GM12891 (cell line): ENCODE data around the gene RIN3.

Source experiments
- POLR2A ChIP-seq: IDR thresholded peaks from 2 replicates; pipeline ENCODE4 v1.6.1; 2011; ENCODE audit warnings: low read depth, low read length, control low read depth
- POLR2AphosphoS5 ChIP-seq: IDR thresholded peaks from 2 replicates; pipeline ENCODE4 v1.6.1; 2011; ENCODE audit warnings: low read depth, low read length, control low read depth
- TAF1 ChIP-seq: IDR thresholded peaks from 2 replicates; pipeline ENCODE4 v1.6.1; 2011; ENCODE audit warnings: low read depth, low read length, control low read depth

DNA sequence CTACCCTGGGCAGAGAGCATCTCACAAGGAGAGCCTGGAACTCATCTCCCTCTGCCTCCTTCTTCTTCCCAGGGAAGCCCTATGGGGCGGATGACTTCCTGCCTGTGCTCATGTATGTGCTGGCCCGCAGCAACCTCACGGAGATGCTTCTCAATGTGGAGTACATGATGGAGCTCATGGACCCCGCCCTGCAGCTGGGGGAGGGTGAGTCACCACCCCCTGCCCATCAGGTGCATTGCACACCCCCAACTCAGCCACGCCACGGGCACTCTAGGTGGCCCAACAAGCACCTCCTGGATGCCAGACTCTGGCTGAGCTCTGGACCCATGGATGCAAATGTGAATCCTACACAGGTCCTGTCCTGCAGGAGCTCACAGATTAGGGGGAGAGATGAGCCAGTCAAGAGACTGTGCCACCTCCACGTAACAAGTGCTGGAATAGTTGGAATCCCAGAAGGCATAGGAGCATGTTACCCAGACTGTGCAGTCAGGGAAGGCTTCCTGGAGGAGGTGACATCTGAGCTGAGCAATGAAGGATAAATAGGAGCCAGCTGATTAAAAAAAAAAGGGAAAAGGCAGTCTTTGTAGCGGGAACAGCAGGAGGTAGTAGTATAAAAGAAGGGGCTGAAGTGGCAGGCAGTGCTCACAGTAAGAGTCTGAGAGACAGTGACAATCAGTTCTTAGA, 163.0 kb downstream of the RIN3 start:
- TF ChIP-seq POLR2A (no peak), TAF1 (0 out of 2 replicates have a peak, but pooled peaks have one; percentile 27), POLR2AphosphoS5 (no peak)
